WTC11 (cell line): Measurements from ENCODE around the gene CD68. TPM values are rescaled to one million over a fixed set of nuclear protein-coding genes. Genes with fewer than 3 reads are reported as not detected.

Experiments used
- ATAC-seq: fragments of 200-7000 bp; cut with Tn5 transposase; 2 replicates; pipeline ENCODE4 v1.10.0; 2021; ENCODE audit warnings: mild to moderate bottlenecking, moderate library complexity
- CTCF ChIA-PET: fragments of 300-600 bp; sonication (Branson Sonifier 250); formaldehyde crosslinking; loops from one replicate; lab custom pipeline; 2021; ENCODE audit warnings: antibody characterized with exemption; lab: Charles Lee
- POLR2A ChIA-PET: fragments of 350-600 bp; sonication (Branson Sonifier 250); formaldehyde crosslinking; loops from one replicate; lab custom pipeline; 2021; ENCODE audit warnings: antibody characterized with exemption; lab: Charles Lee
- DNase-seq: peaks from one replicate; pipeline ENCODE4 v3.0.0; 2021; ENCODE audit warnings: low spot score
- H3K27ac Mint-ChIP-seq: 2 replicates; pipeline ENCODE4 v1.8.0; 2021; ENCODE audit warnings: mixed read lengths
- H3K27me3 Mint-ChIP-seq: 2 replicates; pipeline ENCODE4 v1.8.0; 2021; ENCODE audit warnings: low read depth, mild to moderate bottlenecking, moderate library complexity, mixed read lengths
- H3K36me3 Mint-ChIP-seq: 2 replicates; pipeline ENCODE4 v1.8.0; 2021; ENCODE audit warnings: mixed read lengths
- H3K4me1 Mint-ChIP-seq: 2 replicates; pipeline ENCODE4 v1.8.0; 2022; ENCODE audit warnings: mixed read lengths
- H3K4me3 Mint-ChIP-seq: 2 replicates; pipeline ENCODE4 v1.8.0; 2021; ENCODE audit warnings: mild to moderate bottlenecking, moderate library complexity, mixed read lengths
- H3K9me3 Mint-ChIP-seq: 2 replicates; pipeline ENCODE4 v1.8.0; 2021; ENCODE audit warnings: mixed read lengths
- CREM ChIP-seq: sonication (generic); formaldehyde crosslinking; IDR thresholded peaks from 2 replicates; pipeline ENCODE4 v1.8.1; 2022; ENCODE audit warnings: mild to moderate bottlenecking, missing genetic modification reagents, moderate library complexity
- CTCF ChIP-seq: fragments of 200-600 bp; IDR thresholded peaks from 2 replicates; pipeline ENCODE4 v1.8.0; 2022; ENCODE audit warnings: antibody characterized with exemption
- ELF4 ChIP-seq: sonication (generic); formaldehyde crosslinking; IDR thresholded peaks from 2 replicates; pipeline ENCODE4 v1.8.1; 2022; ENCODE audit warnings: low read depth, mild to moderate bottlenecking, moderate library complexity, missing genetic modification reagents
- MAX ChIP-seq: sonication (generic); formaldehyde crosslinking; IDR thresholded peaks from 2 replicates; pipeline ENCODE4 v1.8.0; 2022; ENCODE audit warnings: mild to moderate bottlenecking, missing genetic modification reagents
- NFATC4 ChIP-seq: fragments of 250-450 bp; sonication (Bioruptor Pico); IDR thresholded peaks from 2 replicates; pipeline ENCODE4 v1.9.0; 2021; ENCODE audit warnings: mild to moderate bottlenecking
- NR1H2 ChIP-seq: sonication (generic); formaldehyde crosslinking; IDR thresholded peaks from 2 replicates; pipeline ENCODE4 v1.9.0; 2021; ENCODE audit warnings: mild to moderate bottlenecking, moderate library complexity, missing genetic modification reagents
- PRDM15 ChIP-seq: sonication (generic); formaldehyde crosslinking; IDR thresholded peaks from 2 replicates; pipeline ENCODE4 v1.8.0; 2022; ENCODE audit warnings: missing genetic modification reagents
- PREB ChIP-seq: sonication (generic); formaldehyde crosslinking; IDR thresholded peaks from 2 replicates; pipeline ENCODE4 v1.8.1; 2022; ENCODE audit warnings: mild to moderate bottlenecking, missing genetic modification reagents, moderate library complexity, borderline replicate concordance
- RELA ChIP-seq: sonication (generic); formaldehyde crosslinking; IDR thresholded peaks from 2 replicates; pipeline ENCODE4 v1.8.1; 2022; ENCODE audit warnings: missing genetic modification reagents, mild to moderate bottlenecking, borderline replicate concordance
- RORB ChIP-seq: fragments of 250-450 bp; sonication (Bioruptor Pico); IDR thresholded peaks from 2 replicates; pipeline ENCODE4 v1.9.0; 2021; ENCODE audit warnings: mild to moderate bottlenecking
- SP1 ChIP-seq: sonication (generic); formaldehyde crosslinking; conservative IDR thresholded peaks from 2 replicates; pipeline ENCODE4 v1.8.1; 2022; ENCODE audit warnings: missing genetic modification reagents
- TP53 ChIP-seq: sonication (generic); formaldehyde crosslinking; IDR thresholded peaks from 2 replicates; pipeline ENCODE4 v1.8.1; 2023; ENCODE audit warnings: mild to moderate bottlenecking, missing genetic modification reagents
- ZBTB43 ChIP-seq: sonication (generic); formaldehyde crosslinking; IDR thresholded peaks from 2 replicates; pipeline ENCODE4 v1.8.1; 2023; ENCODE audit warnings: mild to moderate bottlenecking, missing genetic modification reagents
- ZNF232 ChIP-seq: sonication (generic); formaldehyde crosslinking; IDR thresholded peaks from 2 replicates; pipeline ENCODE4 v1.8.0; 2022; ENCODE audit warnings: mild to moderate bottlenecking, missing genetic modification reagents
- ZNF281 ChIP-seq: sonication (generic); formaldehyde crosslinking; IDR thresholded peaks from 2 replicates; pipeline ENCODE4 v1.8.0; 2023; ENCODE audit warnings: mild to moderate bottlenecking, missing genetic modification reagents
- ZNF425 ChIP-seq: fragments of 250-450 bp; sonication (Bioruptor Pico); conservative IDR thresholded peaks from 2 replicates; pipeline ENCODE4 v1.9.0; 2021; ENCODE audit warnings: mild to moderate bottlenecking
- total RNA-seq: library from RNA; stranded (reverse); gene quantifications from 3 replicates; pipeline ENCODE4 v1.2.3, GENCODE V29; 2021

The CD68 gene
- total RNA-seq, 1 experiment from 2014 or later = 0.72 TPM

- TF ChIP-seq NR1H2 (CRISPR knock-in tag) (no peak), ELF4 (CRISPR knock-in tag) (no peak), ZNF232 (CRISPR knock-in tag) (no peak), PREB (CRISPR knock-in tag) (no peak), PRDM15 (CRISPR knock-in tag) (no peak), ZNF281 (CRISPR knock-in tag) (no peak), TP53 (CRISPR knock-in tag) (no peak), RELA (CRISPR knock-in tag) (no peak), ZBTB43 (no peak), ZNF425 (CRISPR knock-in tag) (no peak), SP1 (CRISPR knock-in tag) (no peak), CREM (CRISPR knock-in tag) (no peak), RORB (CRISPR knock-in tag) (no peak), NFATC4 (CRISPR knock-in tag) (no peak), CTCF (no peak), MAX (CRISPR knock-in tag) (no peak)
- peaks cover 27% of the 10 kb centered on the region for H3K4me1 Mint-ChIP-seq
- no peaks in the 10 kb centered on the region for H3K27me3 Mint-ChIP-seq
- no peak overlapping the region for H3K4me3 Mint-ChIP-seq
- peaks cover 67% of the 10 kb centered on the region for H3K36me3 Mint-ChIP-seq
- ATAC-seq (no peak), DNase-seq (no peak)
- POLR2A ChIA-PET = no interaction called here
- no peak overlapping the region for H3K27ac Mint-ChIP-seq
- CTCF ChIA-PET = interaction anchor here (0.6 to 3.4 kb wide), 4 partner anchors 10 to 103 kb away, joined by 3 to 22 read pairs (median 4); no protein-coding TSS in a partner anchor
- H3K9me3 Mint-ChIP-seq = no peaks in the 10 kb centered on the region
Measured at GRCh38 chr17:7570351-7570750, 9.1 kb upstream of the CD68 start.
